HEK293 (cell line): ENCODE measurements around the gene BCL6B.

Experiments
- CTCF ChIA-PET: fragments of 350-600 bp; formaldehyde crosslinking; extraction: SDS; loops from one replicate; lab custom pipeline; 2021; ENCODE audit warnings: antibody characterized with exemption; lab: Yijun Ruan, JAX
- POLR2A ChIA-PET: fragments of 300-600 bp; formaldehyde crosslinking; extraction: SDS; loops from one replicate; lab custom pipeline; 2020; ENCODE audit warnings: antibody characterized with exemption, inconsistent platforms; lab: Yijun Ruan, JAX
- H3K27ac ChIP-seq: fragments of 200-500 bp; sonication (Bioruptor generic); 2 replicates; pipeline ENCODE4 v1.5.1; 2014; ENCODE audit warnings: low read depth, low read length, control low read depth, inconsistent platforms; ENCODE audit errors: extremely low read depth
- H3K36me3 ChIP-seq, 2 experiments: fragments of 200-500 bp in 1 of 2; sonication (Bioruptor generic) in 1 of 2; 1 replicate in 1 of 2; 2 replicates in 1 of 2; pipeline ENCODE4 v1.5.1; 2014 to 2017; ENCODE audit warnings: inconsistent platforms in 2 of 2, low read length in 2 of 2; ENCODE audit not compliant: control insufficient read depth in 2 of 2, insufficient read depth in 1 of 2
- H3K4me1 ChIP-seq: fragments of 200-500 bp; sonication (Bioruptor generic); 2 replicates; pipeline ENCODE4 v1.5.1; 2014; ENCODE audit warnings: mild to moderate bottlenecking, low read length, inconsistent platforms; ENCODE audit not compliant: control insufficient read depth, insufficient read depth
- H3K4me3 ChIP-seq: 2 replicates; pipeline ENCODE4 v1.5.1; 2011; ENCODE audit warnings: low read depth, mild to moderate bottlenecking, control low read depth, low read length, moderate library complexity
- H3K9me3 ChIP-seq: fragments of 200-500 bp; sonication (Bioruptor generic); 2 replicates; pipeline ENCODE4 v1.5.1; 2014; ENCODE audit warnings: low read depth, low read length, inconsistent platforms; ENCODE audit not compliant: control insufficient read depth, insufficient read depth
- BCL11A ChIP-seq: fragments of 450-650 bp; formaldehyde crosslinking; IDR thresholded peaks from 2 replicates; pipeline ENCODE4 v1.5.1; 2016; ENCODE audit warnings: low read depth, missing biosample characterization, missing genetic modification characterization
- HOXA7 ChIP-seq: sonication (generic); formaldehyde crosslinking; IDR thresholded peaks from 2 replicates; pipeline ENCODE4 v1.8.1; 2022; ENCODE audit warnings: missing genetic modification reagents, borderline replicate concordance
- ZBTB1 ChIP-seq: fragments of 450-650 bp; formaldehyde crosslinking; IDR thresholded peaks from 2 replicates; pipeline ENCODE4 v1.5.1; 2016; ENCODE audit warnings: missing biosample characterization, missing genetic modification characterization
- ZEB2 ChIP-seq: fragments of 450-650 bp; formaldehyde crosslinking; IDR thresholded peaks from 2 replicates; pipeline ENCODE4 v1.5.1; 2016; ENCODE audit warnings: missing biosample characterization, missing genetic modification characterization
- ZFP37 ChIP-seq: fragments of 450-650 bp; formaldehyde crosslinking; IDR thresholded peaks from 2 replicates; pipeline ENCODE4 v1.5.1; 2016; ENCODE audit warnings: missing biosample characterization, missing genetic modification characterization
- ZFP41 ChIP-seq: fragments of 450-650 bp; formaldehyde crosslinking; IDR thresholded peaks from 2 replicates; pipeline ENCODE4 v1.5.1; 2016; ENCODE audit warnings: missing biosample characterization, missing genetic modification characterization, borderline replicate concordance
- ZNF114 ChIP-seq: fragments of 450-650 bp; formaldehyde crosslinking; IDR thresholded peaks from 2 replicates; pipeline ENCODE4 v1.5.0; 2017; ENCODE audit warnings: missing biosample characterization, missing genetic modification characterization
- ZNF239 ChIP-seq: fragments of 450-650 bp; formaldehyde crosslinking; IDR thresholded peaks from 2 replicates; pipeline ENCODE4 v1.5.1; 2016; ENCODE audit warnings: missing biosample characterization, missing genetic modification characterization
- ZNF26 ChIP-seq: fragments of 450-650 bp; formaldehyde crosslinking; IDR thresholded peaks from 2 replicates; pipeline ENCODE4 v1.5.1; 2016; ENCODE audit warnings: missing biosample characterization, missing genetic modification characterization
- ZNF394 ChIP-seq: fragments of 450-650 bp; formaldehyde crosslinking; IDR thresholded peaks from 2 replicates; pipeline ENCODE4 v1.5.1; 2016; ENCODE audit warnings: missing biosample characterization, missing genetic modification characterization, mild to moderate bottlenecking, moderate library complexity, borderline replicate concordance
- ZNF561 ChIP-seq: fragments of 450-650 bp; IDR thresholded peaks from 2 replicates; pipeline ENCODE4 v1.5.1; 2018; ENCODE audit warnings: missing biosample characterization, missing genetic modification characterization, borderline replicate concordance
- ZNF580 ChIP-seq: fragments of 450-650 bp; formaldehyde crosslinking; IDR thresholded peaks from 2 replicates; pipeline ENCODE4 v1.5.1; 2016; ENCODE audit warnings: missing biosample characterization, missing genetic modification characterization
- ZNF701 ChIP-seq: fragments of 450-650 bp; formaldehyde crosslinking; IDR thresholded peaks from 2 replicates; pipeline ENCODE4 v1.5.1; 2016; ENCODE audit warnings: missing biosample characterization, missing genetic modification characterization
- ZNF707 ChIP-seq: fragments of 450-650 bp; formaldehyde crosslinking; IDR thresholded peaks from 2 replicates; pipeline ENCODE4 v1.5.1; 2016; ENCODE audit warnings: missing biosample characterization, missing genetic modification characterization
- ZNF747 ChIP-seq: fragments of 450-650 bp; formaldehyde crosslinking; IDR thresholded peaks from 2 replicates; pipeline ENCODE4 v1.5.1; 2016; ENCODE audit warnings: missing biosample characterization, missing genetic modification characterization
- ZNF791 ChIP-seq: fragments of 450-650 bp; formaldehyde crosslinking; IDR thresholded peaks from 2 replicates; pipeline ENCODE4 v1.5.1; 2016; ENCODE audit warnings: missing biosample characterization, missing genetic modification characterization
- ZNF830 ChIP-seq: fragments of 450-650 bp; IDR thresholded peaks from 2 replicates; pipeline ENCODE4 v1.5.0; 2018; ENCODE audit warnings: missing biosample characterization, missing genetic modification characterization, low read depth, mild to moderate bottlenecking, moderate library complexity
- ZXDB ChIP-seq: fragments of 450-650 bp; formaldehyde crosslinking; IDR thresholded peaks from 2 replicates; pipeline ENCODE4 v1.5.1; 2016; ENCODE audit warnings: missing biosample characterization, missing genetic modification characterization
- TF ChIP-seq, protein P1 (sequence below): fragments of 450-650 bp; formaldehyde crosslinking; IDR thresholded peaks from 2 replicates; pipeline ENCODE4 v1.5.1; 2016; ENCODE audit warnings: missing biosample characterization, missing genetic modification characterization
- TF ChIP-seq, protein P2 (sequence below): fragments of 450-650 bp; formaldehyde crosslinking; IDR thresholded peaks from 2 replicates; pipeline ENCODE4 v1.5.1; 2016; ENCODE audit warnings: missing biosample characterization, missing genetic modification characterization
- TF ChIP-seq, protein P3 (sequence below): fragments of 450-650 bp; formaldehyde crosslinking; IDR thresholded peaks from 2 replicates; pipeline ENCODE4 v1.5.1; 2016; ENCODE audit warnings: missing biosample characterization, missing genetic modification characterization

BCL6B gene

DNA sequence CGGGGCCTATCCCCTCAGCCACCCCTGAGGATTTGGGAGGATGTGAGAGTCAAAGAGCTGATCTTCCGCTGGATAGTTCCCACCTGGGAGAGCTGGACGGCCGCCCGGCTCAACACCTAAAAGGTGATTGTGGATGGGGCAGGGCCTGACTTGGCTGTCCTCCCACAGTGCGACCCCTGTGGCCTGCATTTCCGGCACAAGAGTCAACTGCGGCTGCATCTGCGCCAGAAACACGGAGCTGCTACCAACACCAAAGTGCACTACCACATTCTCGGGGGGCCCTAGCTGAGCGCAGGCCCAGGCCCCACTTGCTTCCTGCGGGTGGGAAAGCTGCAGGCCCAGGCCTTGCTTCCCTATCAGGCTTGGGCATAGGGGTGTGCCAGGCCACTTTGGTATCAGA is 4.5 kb downstream of the BCL6B start (continued):
- TF ChIP-seq ZNF26 (tag by site-specific recombination) (no peak), ZXDB (no peak), ZNF239 (tag by site-specific recombination) (no peak), ZEB2 (tag by site-specific recombination) (no peak), BCL11A (tag by site-specific recombination) (no peak), ZNF561 (tag by site-specific recombination) (no peak), ZNF830 (tag by site-specific recombination) (no peak)
- TF ChIP-seq, protein P1, sequence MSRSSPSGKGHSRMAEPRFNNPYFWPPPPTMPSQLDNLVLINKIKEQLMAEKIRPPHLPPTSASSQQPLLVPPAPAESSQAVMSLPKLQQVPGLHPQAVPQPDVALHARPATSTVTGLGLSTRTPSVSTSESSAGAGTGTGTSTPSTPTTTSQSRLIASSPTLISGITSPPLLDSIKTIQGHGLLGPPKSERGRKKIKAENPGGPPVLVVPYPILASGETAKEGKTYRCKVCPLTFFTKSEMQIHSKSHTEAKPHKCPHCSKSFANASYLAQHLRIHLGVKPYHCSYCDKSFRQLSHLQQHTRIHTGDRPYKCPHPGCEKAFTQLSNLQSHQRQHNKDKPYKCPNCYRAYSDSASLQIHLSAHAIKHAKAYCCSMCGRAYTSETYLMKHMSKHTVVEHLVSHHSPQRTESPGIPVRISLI (tag by site-specific recombination), result no peak
- TF ChIP-seq, protein P2, sequence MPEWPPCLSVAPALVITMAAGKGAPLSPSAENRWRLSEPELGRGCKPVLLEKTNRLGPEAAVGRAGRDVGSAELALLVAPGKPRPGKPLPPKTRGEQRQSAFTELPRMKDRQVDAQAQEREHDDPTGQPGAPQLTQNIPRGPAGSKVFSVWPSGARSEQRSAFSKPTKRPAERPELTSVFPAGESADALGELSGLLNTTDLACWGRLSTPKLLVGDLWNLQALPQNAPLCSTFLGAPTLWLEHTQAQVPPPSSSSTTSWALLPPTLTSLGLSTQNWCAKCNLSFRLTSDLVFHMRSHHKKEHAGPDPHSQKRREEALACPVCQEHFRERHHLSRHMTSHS, result no peak

DNA sequence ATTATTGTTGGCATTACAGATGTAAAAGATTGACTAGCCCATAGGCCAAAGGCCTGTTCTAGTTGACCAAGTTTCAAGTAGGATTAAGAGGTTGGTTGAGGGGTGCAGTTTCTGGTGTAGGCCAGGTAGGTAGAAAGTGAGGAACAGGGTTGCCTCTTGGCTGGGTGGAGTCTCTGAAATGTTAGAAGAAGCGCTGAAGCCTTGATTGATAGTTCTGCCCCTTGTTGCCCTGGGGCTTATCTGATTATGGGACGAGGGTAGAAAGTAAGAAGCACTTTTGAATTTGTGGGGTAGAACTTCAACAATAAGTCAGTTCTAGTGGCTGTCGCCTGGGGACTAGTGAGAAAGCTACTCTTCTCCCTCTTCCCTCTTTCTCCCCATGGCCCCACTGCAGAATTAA is 6.2 kb downstream of the BCL6B start:
- no peaks in the 10 kb centered on the region for H3K36me3 ChIP-seq
- CTCF ChIA-PET, result interaction anchor here (3.1 kb wide), 1 partner anchor 17 kb away, joined by 13 read pairs; no protein-coding TSS in a partner anchor
- POLR2A ChIA-PET, result no interaction called here
- TF ChIP-seq ZNF747, result no peak
- no peak for TF ChIP-seq ZNF701 (tag by site-specific recombination)
- TF ChIP-seq, protein P3, sequence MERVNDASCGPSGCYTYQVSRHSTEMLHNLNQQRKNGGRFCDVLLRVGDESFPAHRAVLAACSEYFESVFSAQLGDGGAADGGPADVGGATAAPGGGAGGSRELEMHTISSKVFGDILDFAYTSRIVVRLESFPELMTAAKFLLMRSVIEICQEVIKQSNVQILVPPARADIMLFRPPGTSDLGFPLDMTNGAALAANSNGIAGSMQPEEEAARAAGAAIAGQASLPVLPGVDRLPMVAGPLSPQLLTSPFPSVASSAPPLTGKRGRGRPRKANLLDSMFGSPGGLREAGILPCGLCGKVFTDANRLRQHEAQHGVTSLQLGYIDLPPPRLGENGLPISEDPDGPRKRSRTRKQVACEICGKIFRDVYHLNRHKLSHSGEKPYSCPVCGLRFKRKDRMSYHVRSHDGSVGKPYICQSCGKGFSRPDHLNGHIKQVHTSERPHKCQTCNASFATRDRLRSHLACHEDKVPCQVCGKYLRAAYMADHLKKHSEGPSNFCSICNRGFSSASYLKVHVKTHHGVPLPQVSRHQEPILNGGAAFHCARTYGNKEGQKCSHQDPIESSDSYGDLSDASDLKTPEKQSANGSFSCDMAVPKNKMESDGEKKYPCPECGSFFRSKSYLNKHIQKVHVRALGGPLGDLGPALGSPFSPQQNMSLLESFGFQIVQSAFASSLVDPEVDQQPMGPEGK (tag by site-specific recombination), result no peak
- TF ChIP-seq ZNF114 (tag by site-specific recombination), result no peak
- no peak for TF ChIP-seq ZFP37 (tag by site-specific recombination)
- TF ChIP-seq ZNF791 (tag by site-specific recombination), result no peak
- TF ChIP-seq ZNF394 (tag by site-specific recombination), result no peak
- TF ChIP-seq ZNF707 (tag by site-specific recombination), result no peak
- no peak for TF ChIP-seq ZNF580 (tag by site-specific recombination)
- TF ChIP-seq ZFP41 (tag by site-specific recombination), result no peak
- no peak for TF ChIP-seq HOXA7
- no peak for TF ChIP-seq ZBTB1
- H3K27ac ChIP-seq, result no peak overlapping the region
- no peaks in the 10 kb centered on the region for H3K9me3 ChIP-seq
- H3K4me3 ChIP-seq, result no peak overlapping the region
- H3K4me1 ChIP-seq, result no peaks in the 10 kb centered on the region
